Measurements from ENCODE around the gene SND1.

- TF ChIP-seq YY1 (IDR thresholded peaks at IDR 0.05) (no peak), REST (IDR thresholded peaks at IDR 0.05) (no peak), MAX (IDR thresholded peaks at IDR 0.05) (no peak), CTCF (IDR thresholded peaks at IDR 0.05; ENCODE audit: low read depth, low read length, missing input control) (no peak), TAF1 (conservative IDR thresholded peaks at IDR 0.05) (no peak), JUND (IDR thresholded peaks at IDR 0.05) (no peak), FOXA2 (IDR thresholded peaks at IDR 0.05) (no peak), RAD21 (IDR thresholded peaks at IDR 0.05) (no peak), ZBTB33 (IDR thresholded peaks at IDR 0.05) (no peak)
These were observed 224.4 kb downstream of the SND1 start for GRCh38 chr7:127876393-127876792.

Measured in liver (tissue), 3 donors.